Epithelial cell of umbilical artery (primary cell): Measurements from ENCODE around the gene RANGRF. TPM values are rescaled to one million over a fixed set of nuclear protein-coding genes. Genes with fewer than 3 reads are reported as not detected.

Experiments
- total RNA-seq: library from RNA; depleted of rRNA; stranded (reverse); fragments of >200 nt; gene quantifications from 2 replicates; pipeline ENCODE4 v1.2.3, GENCODE V29; 2014

The RANGRF gene
- total RNA-seq = 13.3 and 16.3 TPM in 2 replicates

GRCh38 chr17:8288336-8289102 lies at the start of gene RANGRF:
RANGRF (plus strand) TSS chr17:8288670; CDS start chr17:8288789, 119 bp downstream.

GRCh38 chr17:8248751-8249607 lies 39.5 kb upstream of the RANGRF start, which contains the start of gene PFAS:
PFAS (plus strand) TSS chr17:8249289; CDS start chr17:8253938, 4,649 bp downstream.

GRCh38 chr17:8339540-8339939 lies 51.1 kb downstream of the RANGRF start, which contains the start of gene ODF4:
ODF4 (plus strand) TSS chr17:8339840; CDS start chr17:8340052, 212 bp downstream.

Other genes with a start within 250 kb of the RANGRF start
- gene ALOX15B, start 249.6 kb upstream of the RANGRF start, total RNA-seq = not detected in 2 replicates
- gene ALOX12B, start 201.0 kb upstream of the RANGRF start, total RNA-seq = not detected in 2 replicates
- under 0.01 TPM in 1 of 2 replicates, not detected in the other for gene ALOXE3, start 170.2 kb upstream of the RANGRF start, total RNA-seq
- gene HES7, start 164.6 kb upstream of the RANGRF start, total RNA-seq = not detected in 2 replicates
- 2.9 and 3.2 TPM in 2 replicates for gene PER1, start 136.3 kb upstream of the RANGRF start, total RNA-seq
- gene VAMP2, start 125.7 kb upstream of the RANGRF start, total RNA-seq = 4.2 and 8.1 TPM in 2 replicates
- gene TMEM107, start 112.3 kb upstream of the RANGRF start, total RNA-seq = 24.8 and 44.5 TPM in 2 replicates
- 9.1 and 9.3 TPM in 2 replicates for gene BORCS6, start 98.5 kb upstream of the RANGRF start, total RNA-seq
- gene AURKB, start 78.1 kb upstream of the RANGRF start, total RNA-seq = 41.3 and 62.6 TPM in 2 replicates
- gene CTC1, start 40.6 kb upstream of the RANGRF start, total RNA-seq = 3.6 and 5.0 TPM in 2 replicates
- 37.0 and 39.2 TPM in 2 replicates for gene PFAS, start 39.4 kb upstream of the RANGRF start, total RNA-seq
- 0.15 and 1.3 TPM in 2 replicates for gene SLC25A35, start 6.7 kb downstream of the RANGRF start, total RNA-seq
- gene ARHGEF15, start 21.6 kb downstream of the RANGRF start, total RNA-seq = 14.0 and 16.3 TPM in 2 replicates
- not detected in 2 replicates for gene ODF4, start 51.2 kb downstream of the RANGRF start, total RNA-seq
- gene RPL26, start 94.5 kb downstream of the RANGRF start, total RNA-seq = 4,516 and 5,400 TPM in 2 replicates
- not detected in 2 replicates for gene RNF222, start 109.2 kb downstream of the RANGRF start, total RNA-seq
- 34.2 and 39.3 TPM in 2 replicates for gene NDEL1, start 147.2 kb downstream of the RANGRF start, total RNA-seq